ENCODE results near the gene STAM. TPM values are rescaled to one million over a fixed set of nuclear protein-coding genes. Genes with fewer than 3 reads are reported as not detected.
A peak's percentile ranks its signal among the peaks of the same experiment; 100 is the strongest.

Gene STAM
- total RNA-seq, 1 donor from 2014 or later: 26.6 TPM

DNA sequence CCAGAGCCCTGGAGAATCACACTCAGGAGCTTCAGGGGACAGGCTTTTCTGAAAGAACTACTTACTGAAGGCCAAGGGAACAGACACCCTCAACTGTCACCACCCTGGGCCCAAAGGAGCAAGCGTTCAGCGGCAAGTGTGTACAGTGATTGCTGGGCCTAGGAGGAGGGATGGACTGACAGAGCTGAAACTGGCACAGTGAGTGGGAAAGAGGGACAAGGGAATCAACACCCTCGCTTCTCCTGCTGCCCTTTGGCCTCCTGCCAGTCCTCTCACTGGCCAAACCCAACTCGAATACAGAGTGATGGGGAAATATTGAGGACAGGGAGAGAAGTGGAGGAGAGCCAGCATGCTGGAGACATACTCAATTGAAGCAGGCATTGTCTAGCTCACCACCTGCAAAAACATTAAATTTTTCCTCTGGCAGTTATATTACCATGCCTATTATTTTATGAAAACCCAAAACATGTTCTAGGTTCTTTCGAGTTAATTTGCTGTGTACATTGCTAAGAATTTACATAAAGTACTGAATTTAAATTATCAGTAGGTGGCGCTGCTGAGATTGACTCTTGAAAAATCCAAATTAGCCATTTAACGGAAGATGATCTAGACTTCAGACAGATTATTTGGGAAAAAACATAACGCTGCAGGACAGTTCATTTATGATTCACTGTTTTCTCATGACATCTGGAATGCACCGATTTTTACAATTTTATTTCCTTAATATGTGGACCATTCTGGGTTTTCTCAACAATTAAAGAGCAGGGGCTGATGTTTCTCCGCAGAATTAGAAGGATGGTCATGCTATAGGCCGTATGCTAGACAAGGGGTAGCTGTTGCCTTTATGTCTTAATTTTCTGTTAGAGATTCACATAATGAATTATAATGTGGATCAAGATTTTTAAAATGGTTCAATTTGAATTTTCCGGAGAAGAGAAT lies 93.3 kb downstream of the STAM start:
- no peaks in the 10 kb centered on the region for H3K36me3 Mint-ChIP-seq (ENCODE audit: unreplicated experiment)
- no peaks in the 10 kb centered on the region for H3K27me3 Mint-ChIP-seq (ENCODE audit: unreplicated experiment)
- H3K27ac Mint-ChIP-seq (ENCODE audit: unreplicated experiment): no peak overlapping the region
- H3K4me1 Mint-ChIP-seq (ENCODE audit: unreplicated experiment): peaks cover 5% of the 10 kb centered on the region
- H3K4me3 Mint-ChIP-seq (ENCODE audit: unreplicated experiment): no peak overlapping the region
- DNase-seq (ENCODE audit: extremely low spot score, unreplicated experiment): no peak
- TF ChIP-seq, protein P1, sequence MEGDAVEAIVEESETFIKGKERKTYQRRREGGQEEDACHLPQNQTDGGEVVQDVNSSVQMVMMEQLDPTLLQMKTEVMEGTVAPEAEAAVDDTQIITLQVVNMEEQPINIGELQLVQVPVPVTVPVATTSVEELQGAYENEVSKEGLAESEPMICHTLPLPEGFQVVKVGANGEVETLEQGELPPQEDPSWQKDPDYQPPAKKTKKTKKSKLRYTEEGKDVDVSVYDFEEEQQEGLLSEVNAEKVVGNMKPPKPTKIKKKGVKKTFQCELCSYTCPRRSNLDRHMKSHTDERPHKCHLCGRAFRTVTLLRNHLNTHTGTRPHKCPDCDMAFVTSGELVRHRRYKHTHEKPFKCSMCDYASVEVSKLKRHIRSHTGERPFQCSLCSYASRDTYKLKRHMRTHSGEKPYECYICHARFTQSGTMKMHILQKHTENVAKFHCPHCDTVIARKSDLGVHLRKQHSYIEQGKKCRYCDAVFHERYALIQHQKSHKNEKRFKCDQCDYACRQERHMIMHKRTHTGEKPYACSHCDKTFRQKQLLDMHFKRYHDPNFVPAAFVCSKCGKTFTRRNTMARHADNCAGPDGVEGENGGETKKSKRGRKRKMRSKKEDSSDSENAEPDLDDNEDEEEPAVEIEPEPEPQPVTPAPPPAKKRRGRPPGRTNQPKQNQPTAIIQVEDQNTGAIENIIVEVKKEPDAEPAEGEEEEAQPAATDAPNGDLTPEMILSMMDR (IDR thresholded peaks at IDR 0.05): peak; percentile 72
- no peaks in the 10 kb centered on the region for H3K9me3 Mint-ChIP-seq (ENCODE audit: unreplicated experiment)

DNA sequence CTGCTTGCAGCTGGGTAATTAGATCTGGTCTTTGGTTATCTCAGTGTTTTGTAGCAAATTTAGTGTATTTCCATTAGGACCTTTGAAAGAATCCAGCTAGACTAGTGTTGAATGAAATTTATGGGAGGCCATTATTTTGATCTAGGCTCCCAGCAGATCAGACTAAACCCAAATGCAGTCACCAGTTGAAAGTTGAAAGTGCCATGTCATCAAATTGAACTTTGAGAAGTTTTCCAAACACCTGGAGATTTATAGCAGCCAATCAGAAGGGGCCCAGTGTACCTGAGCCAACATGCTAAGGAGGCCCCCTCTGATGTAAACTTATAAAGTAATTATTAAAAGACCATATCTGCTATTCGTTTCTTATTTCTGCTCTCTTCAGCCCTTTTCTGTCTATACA lies 96.7 kb downstream of the STAM start:
- Mint-ChIP-seq H3K4me1 (ENCODE audit: unreplicated experiment) (peaks cover 11% of the 10 kb centered on the region), H3K4me3 (ENCODE audit: unreplicated experiment) (no peak overlapping the region), H3K36me3 (ENCODE audit: unreplicated experiment) (no peaks in the 10 kb centered on the region), H3K27ac (ENCODE audit: unreplicated experiment) (no peak overlapping the region), H3K9me3 (ENCODE audit: unreplicated experiment) (no peaks in the 10 kb centered on the region), H3K27me3 (ENCODE audit: unreplicated experiment) (no peaks in the 10 kb centered on the region)
- TF ChIP-seq, protein P1 (IDR thresholded peaks at IDR 0.05): no peak
- no peak for DNase-seq (ENCODE audit: extremely low spot score, unreplicated experiment)

DNA sequence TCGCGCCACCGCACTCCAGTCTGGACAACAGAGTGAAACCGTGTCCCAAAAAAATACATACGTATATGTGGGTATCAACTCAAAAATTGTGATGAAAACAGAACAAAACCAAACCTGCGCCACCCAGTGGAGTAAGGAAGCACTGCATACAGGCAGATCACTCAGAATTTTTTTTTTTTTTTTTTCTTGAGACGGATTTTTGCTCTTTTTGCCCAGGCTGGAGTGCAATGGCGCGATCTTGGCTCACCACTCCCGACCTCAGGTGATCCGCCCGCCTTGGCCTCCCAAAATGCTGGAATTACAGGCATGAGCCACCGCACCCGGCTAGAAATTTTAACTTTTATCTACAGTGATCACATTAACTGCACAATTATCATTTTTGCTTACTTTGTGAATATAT lies 99.0 kb downstream of the STAM start:
- Mint-ChIP-seq H3K27ac (ENCODE audit: unreplicated experiment) (no peak overlapping the region), H3K4me3 (ENCODE audit: unreplicated experiment) (peak overlapping the region; percentile 50), H3K36me3 (ENCODE audit: unreplicated experiment) (no peaks in the 10 kb centered on the region), H3K4me1 (ENCODE audit: unreplicated experiment) (peaks cover 6% of the 10 kb centered on the region), H3K27me3 (ENCODE audit: unreplicated experiment) (no peaks in the 10 kb centered on the region), H3K9me3 (ENCODE audit: unreplicated experiment) (no peaks in the 10 kb centered on the region)
- peak; percentile 87 for DNase-seq (ENCODE audit: extremely low spot score, unreplicated experiment)
- TF ChIP-seq, protein P1 (IDR thresholded peaks at IDR 0.05): peak; percentile 89

DNA sequence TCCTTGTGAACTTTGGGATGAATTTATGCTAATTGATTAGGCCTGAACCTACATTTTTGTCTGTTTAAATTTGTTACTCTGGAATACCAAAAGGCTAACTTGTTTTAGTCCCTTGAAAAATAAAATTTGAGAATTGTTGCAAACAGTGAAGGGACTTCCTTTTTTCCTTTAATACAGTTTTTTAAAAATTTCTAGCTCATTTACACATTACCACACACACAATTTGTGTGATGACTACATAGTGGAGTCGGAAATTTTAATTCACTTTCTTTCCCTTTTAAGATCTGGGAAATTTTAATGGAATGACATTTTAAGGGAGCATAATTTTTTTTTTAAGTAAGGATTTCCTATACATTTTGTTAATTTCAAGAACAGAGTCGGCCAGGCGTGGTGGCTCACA lies 99.5 kb downstream of the STAM start:
- Mint-ChIP-seq H3K4me1 (ENCODE audit: unreplicated experiment) (peaks cover 6% of the 10 kb centered on the region), H3K27me3 (ENCODE audit: unreplicated experiment) (no peaks in the 10 kb centered on the region), H3K9me3 (ENCODE audit: unreplicated experiment) (no peaks in the 10 kb centered on the region), H3K27ac (ENCODE audit: unreplicated experiment) (no peak overlapping the region), H3K4me3 (ENCODE audit: unreplicated experiment) (no peak overlapping the region), H3K36me3 (ENCODE audit: unreplicated experiment) (no peaks in the 10 kb centered on the region)
- no peak for DNase-seq (ENCODE audit: extremely low spot score, unreplicated experiment)
- TF ChIP-seq, protein P1 (IDR thresholded peaks at IDR 0.05): no peak

DNA sequence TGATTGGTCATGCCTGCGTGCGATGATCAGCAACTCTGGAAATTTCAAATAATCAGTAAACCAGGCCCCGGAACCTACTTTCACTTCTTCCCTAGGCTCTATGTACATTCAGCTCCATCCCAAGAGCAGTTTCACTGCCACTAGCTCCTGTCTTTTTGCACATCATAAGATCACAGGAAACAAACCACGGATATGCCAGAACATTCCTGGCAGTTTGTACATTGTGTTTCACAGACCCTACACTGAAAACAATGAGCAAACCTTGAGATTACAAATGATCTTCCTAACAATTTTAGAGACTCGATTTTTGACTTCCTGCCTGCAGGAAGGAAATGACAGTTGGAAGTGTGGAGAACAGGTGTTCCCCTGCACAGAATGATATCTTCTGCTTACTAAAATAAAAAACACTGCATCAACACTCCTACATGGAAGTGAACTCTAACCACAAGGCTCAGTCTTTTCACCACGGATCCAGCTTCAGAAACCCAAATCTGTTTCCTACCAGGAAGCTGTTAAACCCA lies 100.5 kb downstream of the STAM start:
- TF ChIP-seq, protein P1 (IDR thresholded peaks at IDR 0.05): no peak
- H3K27me3 Mint-ChIP-seq (ENCODE audit: unreplicated experiment): no peaks in the 10 kb centered on the region
- H3K27ac Mint-ChIP-seq (ENCODE audit: unreplicated experiment): no peak overlapping the region
- DNase-seq (ENCODE audit: extremely low spot score, unreplicated experiment): no peak
- no peaks in the 10 kb centered on the region for H3K9me3 Mint-ChIP-seq (ENCODE audit: unreplicated experiment)
- H3K4me1 Mint-ChIP-seq (ENCODE audit: unreplicated experiment): peaks cover 6% of the 10 kb centered on the region
- no peaks in the 10 kb centered on the region for H3K36me3 Mint-ChIP-seq (ENCODE audit: unreplicated experiment)
- no peak overlapping the region for H3K4me3 Mint-ChIP-seq (ENCODE audit: unreplicated experiment)
